MM.1S (cell line): ENCODE data around the gene SERPINI1.

Source experiments
- EZH2 ChIP-seq: fragments of 300-600 bp; sonication (generic); optimal IDR thresholded peaks from 2 replicates; pipeline ENCODE3; 2017; ENCODE audit warnings: low read depth, mild to moderate bottlenecking, antibody characterized with exemption, low read length, mixed read lengths
- TF ChIP-seq, protein P1 (sequence below): fragments of 300-600 bp; sonication (generic); IDR thresholded peaks from 2 replicates; pipeline ENCODE4 v1.5.1; 2016; ENCODE audit warnings: antibody characterized with exemption, low read length, mixed read lengths

DNA sequence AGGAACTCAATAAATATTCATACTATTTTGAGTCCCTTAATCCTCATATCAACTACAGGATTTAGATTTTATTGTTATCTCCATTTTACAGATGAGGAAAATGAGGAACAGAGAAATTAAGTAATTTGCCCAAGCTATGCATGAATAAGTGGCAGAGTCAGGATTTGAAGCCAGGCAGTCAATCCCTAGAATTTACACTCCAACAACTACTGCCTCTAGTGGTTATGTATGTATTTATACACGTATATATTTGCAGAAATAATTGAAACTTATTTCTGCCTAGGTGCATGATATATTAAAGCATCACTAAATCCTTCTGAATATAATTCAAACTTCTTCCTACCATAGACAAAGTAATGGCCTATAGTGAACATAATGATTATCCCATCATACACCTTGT, 137.4 kb downstream of the SERPINI1 start:
- TF ChIP-seq EZH2, result no peak
- TF ChIP-seq, protein P1, sequence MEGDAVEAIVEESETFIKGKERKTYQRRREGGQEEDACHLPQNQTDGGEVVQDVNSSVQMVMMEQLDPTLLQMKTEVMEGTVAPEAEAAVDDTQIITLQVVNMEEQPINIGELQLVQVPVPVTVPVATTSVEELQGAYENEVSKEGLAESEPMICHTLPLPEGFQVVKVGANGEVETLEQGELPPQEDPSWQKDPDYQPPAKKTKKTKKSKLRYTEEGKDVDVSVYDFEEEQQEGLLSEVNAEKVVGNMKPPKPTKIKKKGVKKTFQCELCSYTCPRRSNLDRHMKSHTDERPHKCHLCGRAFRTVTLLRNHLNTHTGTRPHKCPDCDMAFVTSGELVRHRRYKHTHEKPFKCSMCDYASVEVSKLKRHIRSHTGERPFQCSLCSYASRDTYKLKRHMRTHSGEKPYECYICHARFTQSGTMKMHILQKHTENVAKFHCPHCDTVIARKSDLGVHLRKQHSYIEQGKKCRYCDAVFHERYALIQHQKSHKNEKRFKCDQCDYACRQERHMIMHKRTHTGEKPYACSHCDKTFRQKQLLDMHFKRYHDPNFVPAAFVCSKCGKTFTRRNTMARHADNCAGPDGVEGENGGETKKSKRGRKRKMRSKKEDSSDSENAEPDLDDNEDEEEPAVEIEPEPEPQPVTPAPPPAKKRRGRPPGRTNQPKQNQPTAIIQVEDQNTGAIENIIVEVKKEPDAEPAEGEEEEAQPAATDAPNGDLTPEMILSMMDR, result peak; percentile 45
